Stimulated activated CD4-positive, alpha-beta T cell treated with anti-CD3 and anti-CD28 coated beads, TNF-alpha, amount 100 ng/mL, for 4 hours (primary cell): Measurements from ENCODE around the gene SARNP.

ENCODE experiments used
- DNase-seq, 3 experiments: peaks; one replicate each; pipeline ENCODE4 v3.0.0-alpha.2; 2020; ENCODE audit warnings: low read depth in 3 of 3

The SARNP gene

GRCh38 chr12:55724940-55725309 is 92.6 kb downstream of the SARNP start:
- no peak for DNase-seq

GRCh38 chr12:55724226-55724939 is 93.1 kb downstream of the SARNP start:
- DNase-seq = peak in 1 of 3 experiments; percentile 48

GRCh38 chr12:55723516-55724225 is 93.9 kb downstream of the SARNP start:
- no peak for DNase-seq

- no peak for DNase-seq
These were observed 94.6 kb downstream of the SARNP start for GRCh38 chr12:55722948-55723347.

GRCh38 chr12:55721601-55722213 is 95.8 kb downstream of the SARNP start:
- no peak for DNase-seq

- DNase-seq = no peak
These were observed 96.6 kb downstream of the SARNP start for GRCh38 chr12:55720894-55721444.

GRCh38 chr12:55720071-55720564 is 97.4 kb downstream of the SARNP start, which contains the start of gene RDH5:
RDH5 (plus strand) TSS chr12:55720393; CDS start chr12:55721185, 792 bp downstream.
- DNase-seq = no peak

- no peak for DNase-seq
These were observed 98.2 kb downstream of the SARNP start for GRCh38 chr12:55719371-55719770.

GRCh38 chr12:55718624-55719275 is 98.8 kb downstream of the SARNP start:
- DNase-seq = no peak

GRCh38 chr12:55718015-55718414 is 99.5 kb downstream of the SARNP start:
- no peak for DNase-seq

GRCh38 chr12:55717011-55718007 is 100.2 kb downstream of the SARNP start:
- no peak for DNase-seq

- DNase-seq = no peak
These were observed 101.0 kb downstream of the SARNP start for GRCh38 chr12:55716582-55716957.

GRCh38 chr12:55715833-55716581 is 101.5 kb downstream of the SARNP start, which contains the start of gene BLOC1S1:
BLOC1S1 (plus strand) TSS chr12:55716046; CDS start chr12:55716052, 6 bp downstream.
- peak; percentile 81 to 94 (median 84) for DNase-seq

- DNase-seq = no peak
These were observed 102.3 kb downstream of the SARNP start for GRCh38 chr12:55715169-55715764.

- DNase-seq = no peak
These were observed 103.8 kb downstream of the SARNP start for GRCh38 chr12:55713721-55714120.

- DNase-seq = no peak
These were observed 104.7 kb downstream of the SARNP start for GRCh38 chr12:55712700-55713415.

- no peak for DNase-seq
These were observed 105.6 kb downstream of the SARNP start for GRCh38 chr12:55711786-55712553.

GRCh38 chr12:55708695-55709233 is 108.8 kb downstream of the SARNP start:
- DNase-seq = no peak
